Testis (tissue), 3 donors: ENCODE data around the gene CFAP52. TPM values are rescaled to one million over a fixed set of nuclear protein-coding genes. Genes with fewer than 3 reads are reported as not detected.
"Not testable (repeated sequence)": the region's sequence is repeated elsewhere in the genome, so short reads cannot be mapped to it uniquely, and the experiment has no call there.

Experiments used
- DNase-seq: peaks from one replicate; pipeline ENCODE4 v3.0.0-alpha.2; 2019
- H3K27ac ChIP-seq, 2 donors: fragments of 200-600 bp; sonication (generic); one replicate each; pipeline ENCODE4 v1.5.1; 2019
- H3K27me3 ChIP-seq: fragments of 200-600 bp; sonication (generic); one replicate; pipeline ENCODE4 v1.5.1; 2019
- H3K36me3 ChIP-seq: fragments of 200-600 bp; sonication (generic); one replicate; pipeline ENCODE4 v1.5.1; 2017; ENCODE audit warnings: low read depth; ENCODE audit errors: missing control alignments
- H3K4me1 ChIP-seq: fragments of 200-600 bp; sonication (generic); one replicate; pipeline ENCODE4 v1.5.1; 2019
- H3K4me3 ChIP-seq, 2 donors: fragments of 200-600 bp; sonication (generic); one replicate each; pipeline ENCODE4 v1.5.1; 2017 to 2019
- H3K9me3 ChIP-seq: fragments of 200-600 bp; sonication (generic); one replicate; pipeline ENCODE4 v1.5.1; 2017
- POLR2A ChIP-seq: fragments of 450-650 bp; IDR thresholded peaks from one replicate; pipeline ENCODE4 v1.6.1; 2017; ENCODE audit warnings: antibody characterized with exemption, mild to moderate bottlenecking, moderate library complexity
- WGBS, 2 donors: methylation state at CpG; one replicate each; pipeline ENCODE4 v1.1.5; 2018; 5-methylcytosine and 5-hydroxymethylcytosine counted together
- intact Hi-C: fragments of 100-400 bp; cut with DNase I; formaldehyde crosslinking; loops from one replicate; pipeline ENCODE4 v1.15.1; 2023; ENCODE audit warnings: low total_unique reads
- polyA plus RNA-seq: library from polyadenylated mRNA; stranded (reverse); fragments of 350-450 nt; fragmentation: Illumina TruSeq; extraction: RNeasy Lipid Tissue Mini Kit (QIAGEN cat#74804); gene quantifications from one replicate; pipeline ENCODE4 v1.2.3, GENCODE V29; 2014; ENCODE audit warnings: low read depth, low replicate concordance; ENCODE audit not compliant: insufficient read depth
- total RNA-seq, 2 donors: library from RNA; depleted of rRNA; stranded (reverse); fragments of >200 nt; gene quantifications; one replicate each; pipeline ENCODE4 v1.2.3, GENCODE V29; 2016
- TF ChIP-seq, protein P1 (sequence below), 3 experiments: fragments of 450-650 bp in 2 of 3; fragments of 200-600 bp in 1 of 3; sonication (generic) in 1 of 3; IDR thresholded peaks; one replicate each; pipeline ENCODE4 v1.5.1; 2016 to 2019; ENCODE audit warnings: antibody characterized with exemption in 3 of 3, mild to moderate bottlenecking in 2 of 3, moderate library complexity in 1 of 3

Gene CFAP52
- total and polyA plus RNA-seq, 3 donors from 2014 or later, result 8.9 to 47.7 (median 19.5) TPM

DNA sequence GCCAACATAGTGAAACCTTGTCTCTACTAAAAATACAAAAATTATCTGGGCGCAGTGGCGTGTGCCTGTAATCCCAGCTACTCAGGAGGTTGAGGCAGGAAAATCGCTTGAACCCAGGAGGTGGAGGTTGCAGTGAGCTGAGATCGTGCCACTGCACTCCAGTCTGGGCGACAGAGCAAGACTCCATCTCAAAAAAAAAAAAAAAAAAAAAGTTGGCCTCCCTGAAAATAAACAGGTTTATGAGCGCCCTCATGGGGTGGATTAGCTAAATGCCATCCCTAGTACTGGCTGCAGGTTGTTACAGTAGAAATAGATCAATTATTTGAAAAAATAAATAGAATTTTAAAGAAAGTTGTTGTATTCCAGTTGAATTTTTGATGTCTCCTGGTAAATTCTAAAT, 21.7 kb upstream of the CFAP52 start:
- DNase-seq, result peak; percentile 43
- 79% methylated on average over 6 of the region's 6 CpGs for WGBS, 2 donors
- H3K9me3 ChIP-seq, H3K4me1 ChIP-seq, intact Hi-C loops, H3K27ac ChIP-seq, H3K4me3 ChIP-seq, H3K36me3 ChIP-seq, H3K27me3 ChIP-seq: not testable (repeated sequence)
- TF ChIP-seq, protein P1, sequence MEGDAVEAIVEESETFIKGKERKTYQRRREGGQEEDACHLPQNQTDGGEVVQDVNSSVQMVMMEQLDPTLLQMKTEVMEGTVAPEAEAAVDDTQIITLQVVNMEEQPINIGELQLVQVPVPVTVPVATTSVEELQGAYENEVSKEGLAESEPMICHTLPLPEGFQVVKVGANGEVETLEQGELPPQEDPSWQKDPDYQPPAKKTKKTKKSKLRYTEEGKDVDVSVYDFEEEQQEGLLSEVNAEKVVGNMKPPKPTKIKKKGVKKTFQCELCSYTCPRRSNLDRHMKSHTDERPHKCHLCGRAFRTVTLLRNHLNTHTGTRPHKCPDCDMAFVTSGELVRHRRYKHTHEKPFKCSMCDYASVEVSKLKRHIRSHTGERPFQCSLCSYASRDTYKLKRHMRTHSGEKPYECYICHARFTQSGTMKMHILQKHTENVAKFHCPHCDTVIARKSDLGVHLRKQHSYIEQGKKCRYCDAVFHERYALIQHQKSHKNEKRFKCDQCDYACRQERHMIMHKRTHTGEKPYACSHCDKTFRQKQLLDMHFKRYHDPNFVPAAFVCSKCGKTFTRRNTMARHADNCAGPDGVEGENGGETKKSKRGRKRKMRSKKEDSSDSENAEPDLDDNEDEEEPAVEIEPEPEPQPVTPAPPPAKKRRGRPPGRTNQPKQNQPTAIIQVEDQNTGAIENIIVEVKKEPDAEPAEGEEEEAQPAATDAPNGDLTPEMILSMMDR (IDR thresholded peaks at IDR 0.05), result peak in 1 of 3 experiments; percentile 33

- Histone ChIP-seq H3K4me1 (peaks cover 3% of the 10 kb centered on the region), H3K9me3 (no peaks in the 10 kb centered on the region), H3K36me3 (no peaks in the 10 kb centered on the region), H3K27me3 (no peaks in the 10 kb centered on the region), H3K27ac (peak overlapping the region in 1 of 2 donors; percentile 29), H3K4me3 (no peak overlapping the region)
- TF ChIP-seq POLR2A, result no peak
- TF ChIP-seq, protein P1 (IDR thresholded peaks at IDR 0.05), result no peak
- DNase-seq, result no peak
- intact Hi-C loops, result no loop called here
- WGBS, 2 donors, result 59 to 63% methylated on average over 9 to 10 of the region's 10 CpGs
Measured at GRCh38 chr17:9557161-9557755, 19.2 kb upstream of the CFAP52 start.

DNA sequence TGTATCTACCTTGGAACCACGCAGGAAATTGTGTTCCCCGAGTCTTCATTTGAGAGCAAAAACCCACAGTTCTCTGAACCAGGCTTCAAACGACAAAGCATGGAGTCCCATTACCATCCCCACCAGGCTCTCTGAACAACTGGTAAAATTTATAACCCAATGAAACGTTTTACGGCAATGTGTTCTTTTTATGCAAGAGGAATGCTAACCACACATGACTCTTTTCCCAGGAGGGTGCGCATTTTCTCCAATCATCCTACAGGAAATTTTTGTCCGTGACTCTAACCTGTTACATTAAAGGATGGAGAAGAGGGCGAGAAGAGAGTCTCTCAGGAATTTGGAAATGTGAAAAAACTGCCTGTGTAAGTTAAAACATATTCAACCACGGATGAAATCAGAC, 18.6 kb upstream of the CFAP52 start:
- 54 to 68% methylated on average over 9 of the region's 9 CpGs for WGBS, 2 donors
- H3K4me3 ChIP-seq, result no peak overlapping the region
- TF ChIP-seq, protein P1 (IDR thresholded peaks at IDR 0.05), result no peak
- TF ChIP-seq POLR2A, result no peak
- H3K36me3 ChIP-seq, result no peaks in the 10 kb centered on the region
- peaks cover 3% of the 10 kb centered on the region for H3K4me1 ChIP-seq
- intact Hi-C loops, result no loop called here
- no peak overlapping the region for H3K27ac ChIP-seq
- DNase-seq, result no peak
- no peaks in the 10 kb centered on the region for H3K9me3 ChIP-seq
- H3K27me3 ChIP-seq, result no peaks in the 10 kb centered on the region

GRCh38 chr17:9564104-9564503, 12.3 kb upstream of the CFAP52 start:
- Histone ChIP-seq H3K4me3 (no peak overlapping the region), H3K36me3 (no peaks in the 10 kb centered on the region), H3K27ac (no peak overlapping the region), H3K4me1 (no peaks in the 10 kb centered on the region), H3K9me3 (no peaks in the 10 kb centered on the region), H3K27me3 (no peaks in the 10 kb centered on the region)
- TF ChIP-seq POLR2A, result no peak
- TF ChIP-seq, protein P1 (IDR thresholded peaks at IDR 0.05), result no peak
- intact Hi-C loops, result no loop called here
- no peak for DNase-seq

DNA sequence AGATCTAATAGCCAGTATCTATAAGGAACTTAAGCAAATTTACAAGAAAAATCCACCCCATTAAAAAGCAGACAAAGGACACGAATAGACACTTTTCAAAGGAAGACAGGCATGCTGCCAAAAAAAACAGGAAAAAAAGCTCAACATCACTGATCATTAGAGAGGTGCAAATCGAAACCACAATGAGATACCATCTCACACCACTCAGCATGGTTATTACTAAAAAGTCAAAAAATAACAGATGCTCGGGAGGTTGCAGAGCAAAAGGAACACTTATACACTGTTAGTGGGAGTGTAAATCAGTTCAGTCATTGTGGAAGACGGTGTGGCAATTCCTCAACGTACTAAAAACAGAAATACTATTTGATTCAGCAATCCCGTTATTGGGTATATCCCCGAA, 10.4 kb upstream of the CFAP52 start:
- Histone ChIP-seq H3K27ac (no peak overlapping the region), H3K4me3 (no peak overlapping the region), H3K36me3 (no peaks in the 10 kb centered on the region), H3K4me1 (no peaks in the 10 kb centered on the region), H3K27me3 (no peaks in the 10 kb centered on the region), H3K9me3 (no peaks in the 10 kb centered on the region)
- WGBS, 2 donors, result 61 to 64% methylated on average over 7 of the region's 7 CpGs
- intact Hi-C loops, result no loop called here
- TF ChIP-seq, protein P1 (IDR thresholded peaks at IDR 0.05), result no peak
- TF ChIP-seq POLR2A, result no peak
- no peak for DNase-seq

GRCh38 chr17:9566739-9567138, 9.7 kb upstream of the CFAP52 start:
- H3K36me3 ChIP-seq, H3K4me3 ChIP-seq, H3K27me3 ChIP-seq, intact Hi-C loops, H3K4me1 ChIP-seq, H3K9me3 ChIP-seq, H3K27ac ChIP-seq, DNase-seq: not testable (repeated sequence)
- WGBS, 2 donors, result 79 to 88% methylated on average over 5 of the region's 5 CpGs
